Choroid plexus epithelial cell (primary cell): ENCODE data around the gene ZNF549.

Experiments
- DNase-seq: peaks from one replicate; pipeline ENCODE4 v3.0.0-alpha.2; 2010; ENCODE audit warnings: low read depth
- H3K4me3 ChIP-seq: 2 replicates; pipeline ENCODE4 v1.5.1; 2011; ENCODE audit warnings: low read depth, mild to moderate bottlenecking, control low read depth, low read length, moderate library complexity
- CTCF ChIP-seq: conservative IDR thresholded peaks from 2 replicates; pipeline ENCODE4 v1.5.1; 2011; ENCODE audit warnings: low read depth, mild to moderate bottlenecking, control low read depth, inconsistent platforms, low read length, moderate library complexity

Gene ZNF549

GRCh38 chr19:57587529-57587928 lies 60.4 kb downstream of the ZNF549 start:
- H3K4me3 ChIP-seq, result no peak overlapping the region
- no peak for TF ChIP-seq CTCF
- peak; percentile 45 for DNase-seq

GRCh38 chr19:57599377-57599760 lies 72.2 kb downstream of the ZNF549 start:
- TF ChIP-seq CTCF, result no peak
- no peak for DNase-seq
- peak overlapping the region; percentile 81 for H3K4me3 ChIP-seq

GRCh38 chr19:57599761-57600383 lies 72.7 kb downstream of the ZNF549 start, which contains the start of gene ZNF530:
ZNF530 (plus strand) TSS chr19:57599885; CDS start chr19:57604346, 4,461 bp downstream.
- TF ChIP-seq CTCF, result peak; percentile 6
- peak; percentile 92 for DNase-seq
- H3K4me3 ChIP-seq, result peak within 1 kb of the TSS; percentile 81

GRCh38 chr19:57606931-57607330 lies 79.8 kb downstream of the ZNF549 start:
- no peak for DNase-seq
- TF ChIP-seq CTCF, result no peak
- H3K4me3 ChIP-seq, result no peak overlapping the region
